Fibroblast of skin of scalp (primary cell): ENCODE measurements around the gene CA12.
A peak's percentile ranks its signal among the peaks of the same experiment; 100 is the strongest.

ENCODE experiments used
- DNase-seq: peaks from one replicate; pipeline ENCODE4 v3.0.0-alpha.2; 2013

CA12 gene

GRCh38 chr15:63374686-63375520, 6.7 kb downstream of the CA12 start:
- DNase-seq = peak; percentile 62

DNA sequence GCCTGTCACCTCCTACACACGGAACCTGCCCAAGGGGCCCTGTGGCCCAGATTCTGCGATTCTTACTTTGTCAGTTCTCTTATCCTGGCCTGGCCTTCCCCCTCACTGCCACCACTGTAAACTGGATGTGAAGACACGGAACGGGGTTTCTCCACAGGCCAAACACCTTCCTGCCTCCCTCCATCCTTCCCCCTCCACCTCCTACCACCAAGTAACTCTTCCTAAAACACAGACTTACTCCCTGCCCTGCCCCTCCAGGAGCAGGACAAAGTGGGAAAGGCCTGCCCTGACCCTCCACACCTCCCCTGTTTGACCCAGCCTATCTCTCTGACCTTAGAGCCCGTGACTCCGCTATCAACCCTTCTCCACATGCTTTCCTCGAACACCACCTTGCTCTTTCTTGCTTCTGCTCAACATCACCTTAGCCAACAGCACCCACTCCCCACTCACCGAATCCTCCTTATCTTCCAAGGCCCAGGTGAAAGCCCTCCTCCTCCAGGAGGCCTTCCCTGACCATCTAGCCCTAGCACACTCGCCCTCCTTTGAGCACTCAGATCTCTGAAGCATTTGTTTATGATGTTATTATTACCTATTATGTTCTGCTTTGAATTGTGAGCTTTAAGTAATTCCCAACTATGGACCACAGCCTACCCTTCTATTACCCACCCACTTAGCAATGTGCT, 7.6 kb downstream of the CA12 start:
- no peak for DNase-seq

DNA sequence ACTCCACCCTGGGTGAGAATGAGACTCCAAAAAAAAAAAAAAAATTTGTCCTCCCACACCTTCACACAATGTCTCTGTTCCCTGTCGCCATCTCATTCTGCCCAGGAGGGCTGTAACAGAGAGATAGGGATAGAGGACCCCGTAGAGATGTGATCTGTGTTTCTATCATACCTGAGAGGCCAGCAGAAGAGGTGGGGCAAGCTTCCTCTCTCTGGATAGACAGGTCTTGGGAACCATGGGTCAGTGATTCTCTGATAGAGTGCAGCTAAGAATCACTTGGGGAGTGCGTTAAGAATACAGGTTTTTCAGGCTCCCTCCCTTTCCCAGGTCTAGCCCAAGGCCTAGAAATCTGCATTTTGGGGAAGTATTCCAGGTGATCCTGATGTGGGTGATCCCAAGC, 8.3 kb downstream of the CA12 start:
- no peak for DNase-seq

- peak; percentile 87 for DNase-seq
Measured at GRCh38 chr15:63372753-63373152, 8.9 kb downstream of the CA12 start.

DNA sequence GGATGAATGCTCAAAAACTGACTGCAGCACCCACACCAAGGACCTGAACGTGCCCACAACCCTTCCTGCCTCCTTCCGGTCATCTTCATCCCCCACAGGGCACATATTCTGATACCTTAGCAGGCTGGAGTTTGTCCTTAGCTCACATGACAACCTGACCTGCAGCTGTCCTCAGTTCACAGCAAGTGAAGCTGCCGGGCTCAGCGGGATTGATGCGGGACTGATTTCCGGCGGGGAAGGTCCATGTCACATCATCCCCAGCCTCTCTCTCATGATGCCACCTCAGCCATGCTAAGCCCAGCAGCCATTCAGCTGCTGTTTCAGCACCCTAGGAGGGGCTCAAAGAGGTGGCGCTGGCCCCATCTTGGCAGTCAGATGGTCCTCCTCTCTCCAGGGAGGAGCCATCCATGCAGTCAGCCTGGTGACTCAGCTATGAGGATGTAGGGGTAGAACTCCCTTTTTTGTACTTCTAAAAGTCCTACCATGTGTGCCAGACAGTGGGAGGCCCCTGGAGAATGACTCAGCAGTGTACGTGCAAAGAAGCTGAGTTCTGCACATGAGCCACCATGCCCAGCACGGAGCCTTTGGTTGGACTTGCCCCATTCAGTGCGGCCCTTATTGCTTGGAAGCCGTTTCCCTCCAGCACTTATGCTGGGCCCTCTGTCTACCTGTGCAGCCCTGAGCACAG, 9.5 kb downstream of the CA12 start:
- peak; percentile 99 for DNase-seq

- peak; percentile 68 for DNase-seq
Measured at GRCh38 chr15:63371297-63371918, 10.2 kb downstream of the CA12 start.

- DNase-seq = no peak
Measured at GRCh38 chr15:63370764-63371163, 10.9 kb downstream of the CA12 start.

DNA sequence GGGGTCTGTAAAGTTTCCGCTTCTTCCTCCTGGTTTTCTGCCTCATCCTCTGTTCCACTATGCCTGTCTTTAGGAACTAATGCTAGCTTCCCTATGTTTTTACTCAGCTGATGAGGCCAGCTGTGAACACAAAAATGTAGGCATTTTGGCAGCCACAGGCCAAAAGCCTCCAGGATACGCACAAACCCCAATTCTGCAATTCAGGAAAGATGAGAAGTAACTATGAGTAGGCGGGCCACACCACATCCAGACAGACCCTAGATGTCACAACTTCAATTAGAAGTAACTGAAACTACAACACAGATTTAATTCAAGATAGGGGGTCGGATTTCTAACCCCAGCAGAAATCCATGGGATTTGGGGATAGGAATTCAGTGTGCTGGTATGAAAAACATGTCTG, 11.9 kb downstream of the CA12 start:
- DNase-seq = peak; percentile 69

GRCh38 chr15:63369296-63369695, 12.3 kb downstream of the CA12 start:
- DNase-seq = no peak

DNA sequence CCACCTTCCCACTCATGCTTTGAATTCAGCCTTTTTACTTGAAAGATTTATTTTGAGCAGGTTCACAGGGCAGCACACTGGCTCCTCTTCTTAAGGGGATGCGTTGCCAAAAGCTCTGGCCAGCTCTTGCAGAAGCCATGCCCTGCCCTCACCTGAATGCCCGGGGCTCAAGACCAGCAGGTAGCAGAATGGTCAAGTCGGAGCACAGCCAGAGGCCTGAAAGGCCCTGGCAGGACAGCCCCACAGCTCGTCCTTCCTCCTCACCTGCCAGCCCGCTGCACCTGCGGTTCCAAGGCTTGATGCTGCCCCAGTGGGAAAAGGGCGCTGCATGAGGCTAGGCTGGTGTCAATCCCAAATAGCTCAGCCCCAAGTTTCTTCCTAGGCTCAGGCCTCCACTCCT, 13.1 kb downstream of the CA12 start:
- DNase-seq = no peak

GRCh38 chr15:63367900-63368299, 13.7 kb downstream of the CA12 start:
- no peak for DNase-seq

DNA sequence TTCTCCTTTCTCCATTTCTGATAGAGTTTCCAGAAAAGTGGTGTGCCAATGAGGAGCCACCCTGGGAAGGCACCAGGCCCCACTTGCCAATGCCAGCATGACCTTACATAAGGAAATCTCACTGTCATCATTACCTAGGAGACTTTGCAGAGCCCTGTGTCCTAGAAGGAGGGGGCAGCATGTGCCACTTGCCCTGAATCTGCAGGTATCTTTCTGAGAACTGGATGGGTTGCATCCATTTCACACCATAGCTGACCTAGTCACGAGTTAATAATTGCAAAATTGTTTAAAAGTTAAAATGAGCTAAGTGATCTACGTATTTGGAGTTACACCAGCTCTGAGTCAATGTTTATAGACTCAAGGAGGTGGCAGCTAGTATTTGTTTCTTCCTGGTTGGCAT, 14.3 kb downstream of the CA12 start:
- DNase-seq = no peak

DNA sequence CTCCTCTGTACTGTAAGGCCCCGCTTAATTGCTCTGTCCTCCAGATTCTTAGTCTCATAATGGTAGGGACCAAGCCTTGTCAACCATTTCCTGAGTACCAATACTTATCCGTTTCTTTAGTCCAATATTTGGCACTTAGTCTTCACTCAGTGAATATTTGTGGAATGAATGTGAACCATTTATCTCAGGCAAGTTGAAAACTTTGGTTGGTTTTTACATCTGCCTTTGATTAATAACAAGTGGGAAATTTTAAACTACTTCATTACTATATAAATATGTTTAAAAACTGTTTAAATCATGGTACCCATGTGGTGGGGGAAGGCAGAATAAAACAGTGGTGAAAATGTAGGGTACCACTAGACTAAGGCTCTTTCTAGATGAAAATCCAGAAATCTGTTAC, 15.2 kb downstream of the CA12 start:
- peak; percentile 88 for DNase-seq

DNA sequence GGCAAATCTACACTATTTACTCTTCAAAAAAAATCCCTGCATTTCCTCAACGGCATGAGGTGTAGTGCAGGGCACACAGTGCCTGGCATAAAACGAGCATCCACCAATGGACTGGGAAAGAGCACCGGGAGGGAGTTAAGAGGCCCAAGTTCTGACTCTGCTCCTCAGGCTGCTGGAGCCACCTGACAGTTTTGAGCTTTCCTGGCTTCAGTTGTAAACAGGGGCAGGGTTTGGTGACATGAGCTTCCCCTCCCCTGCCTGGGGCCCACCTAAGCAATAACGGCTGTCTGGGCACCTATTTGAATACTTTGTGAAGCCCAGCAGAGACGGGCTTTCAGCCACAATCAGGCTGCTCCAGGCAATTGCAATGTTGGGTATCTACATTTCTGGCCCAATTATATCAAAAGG, 16.4 kb downstream of the CA12 start:
- DNase-seq = no peak

GRCh38 chr15:63364399-63365272, 17.0 kb downstream of the CA12 start:
- DNase-seq = no peak

DNA sequence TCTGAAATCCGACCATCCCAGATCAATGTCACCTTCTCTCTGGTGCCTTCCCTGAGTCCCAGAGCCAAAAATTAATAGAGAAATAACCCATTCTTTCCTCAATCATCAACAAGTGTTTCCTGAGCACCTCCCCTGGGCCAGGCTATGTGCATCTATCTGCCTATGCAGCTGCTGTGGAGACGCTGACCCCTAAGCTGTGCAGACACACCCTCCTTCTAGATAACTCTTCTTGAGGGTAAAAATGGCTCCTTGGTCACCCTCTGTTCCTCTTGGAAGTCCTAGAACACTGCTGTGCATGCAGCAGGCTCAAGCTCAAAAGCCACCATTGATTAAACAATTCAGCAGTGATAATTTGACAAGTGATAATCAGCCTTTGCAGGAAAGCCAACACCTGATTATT, 18.4 kb downstream of the CA12 start:
- DNase-seq = no peak

GRCh38 chr15:63362885-63363284, 18.8 kb downstream of the CA12 start:
- DNase-seq = no peak

DNA sequence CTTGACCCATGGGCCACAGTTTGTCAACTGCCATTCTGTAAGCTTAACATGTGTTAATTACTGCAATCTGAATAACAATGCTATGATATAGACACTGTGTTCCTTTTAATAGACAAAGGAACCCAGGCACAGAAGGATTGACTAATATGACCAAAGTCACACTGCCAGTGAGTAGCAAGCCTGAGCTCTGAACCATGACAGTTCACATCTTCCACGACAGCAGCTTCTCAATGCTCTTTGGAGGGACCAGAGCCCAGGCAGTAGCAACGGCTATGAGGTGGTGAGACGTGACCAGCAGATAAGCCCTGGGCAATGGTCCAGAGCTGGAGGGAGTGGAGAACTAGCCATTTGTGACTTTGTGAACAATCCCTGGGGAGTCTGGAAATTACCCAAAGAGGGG, 19.4 kb downstream of the CA12 start:
- no peak for DNase-seq

DNA sequence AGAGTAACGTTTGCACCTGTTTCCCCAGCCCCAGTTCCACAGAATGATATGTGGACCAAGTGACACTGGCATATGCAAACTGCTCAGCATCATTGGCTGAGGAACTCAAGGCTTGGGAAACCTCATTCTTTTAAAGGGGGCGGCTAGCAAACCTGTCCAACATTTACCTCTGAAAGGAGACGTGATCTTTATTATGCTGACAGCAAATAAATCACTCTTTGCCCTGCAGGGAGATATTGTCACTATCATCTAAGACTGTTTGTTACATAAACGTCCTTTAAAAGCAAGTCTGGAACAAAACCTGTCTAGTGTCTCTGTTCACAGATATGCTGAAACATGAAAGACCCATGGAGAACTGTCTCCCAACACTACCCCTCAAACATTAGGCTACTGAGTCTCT, 21.5 kb downstream of the CA12 start:
- DNase-seq = no peak

- DNase-seq = no peak
Measured at GRCh38 chr15:63358241-63359029, 23.2 kb downstream of the CA12 start.

GRCh38 chr15:63357731-63358130, 23.9 kb downstream of the CA12 start:
- no peak for DNase-seq
